Neutrophil (primary cell): ENCODE measurements around the gene FOXP3.

Experiments
- H3K27ac ChIP-seq: fragments of 200-600 bp; sonication (generic); 2 replicates; pipeline ENCODE4 v1.5.1; 2016; ENCODE audit warnings: mild to moderate bottlenecking, moderate library complexity
- H3K27me3 ChIP-seq: fragments of 200-600 bp; sonication (generic); 2 replicates; pipeline ENCODE4 v1.6.0; 2016; ENCODE audit warnings: mild to moderate bottlenecking
- H3K36me3 ChIP-seq: fragments of 200-600 bp; sonication (generic); 2 replicates; pipeline ENCODE4 v1.5.1; 2017
- H3K4me1 ChIP-seq, 2 experiments: fragments of 200-600 bp in 1 of 2; sonication (generic) in 1 of 2; 1 replicate in 1 of 2; 2 replicates in 1 of 2; pipeline versions ENCODE4 v1.5.1 to v1.6.1; 2013 to 2016; ENCODE audit warnings: low read depth in 1 of 2, low read length in 1 of 2, mild to moderate bottlenecking in 1 of 2, moderate library complexity in 1 of 2; ENCODE audit not compliant: control insufficient read depth in 1 of 2, insufficient read depth in 1 of 2
- H3K4me3 ChIP-seq, 2 experiments: fragments of 200-600 bp in 1 of 2; sonication (generic) in 1 of 2; 1 replicate in 1 of 2; 2 replicates in 1 of 2; pipeline ENCODE4 v1.5.1; 2013 to 2016; ENCODE audit warnings: low read depth in 1 of 2, low read length in 1 of 2, mild to moderate bottlenecking in 1 of 2, moderate library complexity in 1 of 2
- H3K9me3 ChIP-seq: fragments of 200-600 bp; sonication (generic); 2 replicates; pipeline ENCODE4 v1.5.1; 2016
- TF ChIP-seq, protein P1 (sequence below): fragments of 200-600 bp; sonication (generic); IDR thresholded peaks from 2 replicates; pipeline ENCODE4 v1.5.1; 2016; ENCODE audit warnings: antibody characterized with exemption

FOXP3 gene

DNA sequence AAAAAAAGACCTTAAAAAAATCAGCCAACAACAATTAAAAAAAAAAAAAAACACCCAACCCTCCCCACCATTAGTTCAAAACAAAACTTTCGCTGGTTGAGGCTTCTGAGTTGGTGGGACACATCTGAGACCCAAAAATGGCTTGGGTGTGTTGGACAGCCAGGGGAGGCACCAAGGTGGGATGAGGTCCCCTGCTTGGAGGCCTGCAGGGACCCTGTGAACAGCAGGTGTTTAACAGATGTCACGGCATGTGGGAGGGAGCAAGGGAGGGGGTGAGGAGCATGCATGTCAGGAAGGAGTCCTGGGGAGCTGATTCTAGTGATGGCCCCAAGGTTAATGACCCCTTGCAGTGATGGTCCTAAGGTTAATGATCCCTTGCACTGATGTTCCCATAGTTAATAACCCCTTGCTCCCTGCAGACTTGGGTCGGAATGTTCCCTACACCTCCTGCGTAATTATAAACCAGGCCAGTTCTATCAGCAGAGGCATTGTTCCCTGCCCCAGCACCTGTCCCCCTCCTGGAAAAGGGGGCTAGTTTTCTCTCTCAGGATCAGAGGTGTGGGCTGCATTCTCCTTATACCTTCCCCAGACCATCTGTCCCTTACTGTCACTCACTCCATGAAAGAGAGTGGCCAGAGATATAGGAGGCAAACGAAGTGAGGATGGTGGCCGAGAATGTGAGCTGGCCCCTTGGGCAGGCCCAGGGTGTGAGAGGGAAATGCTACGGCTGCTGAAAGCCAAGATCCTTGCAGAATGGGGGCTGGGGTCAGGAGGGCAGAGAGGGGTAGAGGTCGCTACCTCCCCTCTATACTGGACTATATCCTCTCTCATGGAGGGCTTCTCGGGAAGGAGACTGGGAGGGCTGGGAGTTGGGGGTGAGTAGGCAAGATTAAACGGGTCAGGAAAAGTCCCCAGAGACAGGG lies 2.3 kb upstream of the FOXP3 start:
- Histone ChIP-seq H3K27ac (no peak overlapping the region), H3K36me3 (no peaks in the 10 kb centered on the region), H3K4me3 (no peak overlapping the region), H3K9me3 (no peaks in the 10 kb centered on the region), H3K4me1 (peaks cover 18 to 23% of the 10 kb centered on the region in 2 experiments), H3K27me3 (no peaks in the 10 kb centered on the region)
- TF ChIP-seq, protein P1, sequence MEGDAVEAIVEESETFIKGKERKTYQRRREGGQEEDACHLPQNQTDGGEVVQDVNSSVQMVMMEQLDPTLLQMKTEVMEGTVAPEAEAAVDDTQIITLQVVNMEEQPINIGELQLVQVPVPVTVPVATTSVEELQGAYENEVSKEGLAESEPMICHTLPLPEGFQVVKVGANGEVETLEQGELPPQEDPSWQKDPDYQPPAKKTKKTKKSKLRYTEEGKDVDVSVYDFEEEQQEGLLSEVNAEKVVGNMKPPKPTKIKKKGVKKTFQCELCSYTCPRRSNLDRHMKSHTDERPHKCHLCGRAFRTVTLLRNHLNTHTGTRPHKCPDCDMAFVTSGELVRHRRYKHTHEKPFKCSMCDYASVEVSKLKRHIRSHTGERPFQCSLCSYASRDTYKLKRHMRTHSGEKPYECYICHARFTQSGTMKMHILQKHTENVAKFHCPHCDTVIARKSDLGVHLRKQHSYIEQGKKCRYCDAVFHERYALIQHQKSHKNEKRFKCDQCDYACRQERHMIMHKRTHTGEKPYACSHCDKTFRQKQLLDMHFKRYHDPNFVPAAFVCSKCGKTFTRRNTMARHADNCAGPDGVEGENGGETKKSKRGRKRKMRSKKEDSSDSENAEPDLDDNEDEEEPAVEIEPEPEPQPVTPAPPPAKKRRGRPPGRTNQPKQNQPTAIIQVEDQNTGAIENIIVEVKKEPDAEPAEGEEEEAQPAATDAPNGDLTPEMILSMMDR = no peak

DNA sequence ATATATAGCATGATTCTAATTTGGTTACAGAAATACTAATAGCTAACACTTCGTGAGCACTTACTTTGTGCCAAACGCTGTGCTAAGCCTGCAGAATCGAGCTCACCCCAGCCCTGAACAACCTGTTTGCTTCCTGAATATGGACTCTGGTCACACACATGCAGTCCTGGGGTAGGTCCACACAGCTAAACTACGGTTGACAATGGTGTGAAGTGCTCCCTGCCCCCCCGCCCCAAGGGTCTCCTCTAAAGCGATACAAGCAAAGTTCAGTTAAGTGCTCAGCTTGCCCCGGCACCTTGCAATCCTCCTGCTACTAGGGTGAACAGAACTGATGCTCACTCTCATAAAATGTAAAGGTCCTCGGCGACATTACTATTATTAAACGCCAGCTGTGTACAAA lies 879 bp downstream of the FOXP3 start:
- H3K36me3 ChIP-seq = no peaks in the 10 kb centered on the region
- H3K4me1 ChIP-seq = peaks cover 6% of the 10 kb centered on the region in 2 experiments
- H3K9me3 ChIP-seq = no peaks in the 10 kb centered on the region
- H3K27ac ChIP-seq = no peak overlapping the region
- no peaks in the 10 kb centered on the region for H3K27me3 ChIP-seq
- H3K4me3 ChIP-seq = no peak overlapping the region
- TF ChIP-seq, protein P1 = no peak

DNA sequence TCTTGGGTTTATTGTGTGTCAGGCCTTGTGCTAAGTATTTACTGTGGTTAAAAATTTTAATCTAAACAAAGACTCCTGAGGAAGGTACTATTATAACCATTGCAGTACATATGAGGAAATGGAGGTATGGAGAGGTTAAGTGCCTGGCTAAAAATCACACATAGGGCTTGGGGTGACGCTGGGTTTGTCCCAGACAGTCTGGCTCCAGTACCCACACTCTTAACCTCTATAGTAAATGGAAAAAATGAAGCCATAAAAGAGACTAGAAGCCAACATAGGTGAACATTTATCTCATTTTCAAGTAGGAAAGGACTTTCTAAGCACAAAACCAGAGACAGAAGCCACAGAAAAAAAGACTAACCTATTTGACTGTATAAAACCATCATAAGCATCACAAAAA lies 1.9 kb downstream of the FOXP3 start:
- no peaks in the 10 kb centered on the region for H3K4me1 ChIP-seq
- TF ChIP-seq, protein P1 = no peak
- no peak overlapping the region for H3K27ac ChIP-seq
- no peak overlapping the region for H3K4me3 ChIP-seq
- no peaks in the 10 kb centered on the region for H3K27me3 ChIP-seq
- no peaks in the 10 kb centered on the region for H3K9me3 ChIP-seq
- no peaks in the 10 kb centered on the region for H3K36me3 ChIP-seq

GRCh38 chrX:49260221-49260985 lies 4.1 kb downstream of the FOXP3 start:
- H3K4me1 ChIP-seq = no peaks in the 10 kb centered on the region
- H3K36me3 ChIP-seq = no peaks in the 10 kb centered on the region
- TF ChIP-seq, protein P1 = no peak
- no peaks in the 10 kb centered on the region for H3K9me3 ChIP-seq
- no peak overlapping the region for H3K27ac ChIP-seq
- H3K27me3 ChIP-seq = no peaks in the 10 kb centered on the region
- no peak overlapping the region for H3K4me3 ChIP-seq

- Histone ChIP-seq H3K9me3 (no peaks in the 10 kb centered on the region), H3K27me3 (no peaks in the 10 kb centered on the region), H3K4me1 (no peaks in the 10 kb centered on the region), H3K27ac (no peak overlapping the region), H3K4me3 (no peak overlapping the region), H3K36me3 (no peaks in the 10 kb centered on the region)
- TF ChIP-seq, protein P1 = no peak
Measured at GRCh38 chrX:49258749-49259124, 5.8 kb downstream of the FOXP3 start.
